HG03432 (cell line): ENCODE results near the gene SEC61A2.
A peak's percentile ranks its signal among the peaks of the same experiment; 100 is the strongest.
"Not testable (repeated sequence)": the region's sequence is repeated elsewhere in the genome, so short reads cannot be mapped to it uniquely, and the experiment has no call there.

ENCODE experiments used
- ATAC-seq: cut with Tn5 transposase; IDR thresholded peaks from one replicate; pipeline ENCODE4 v1.9.1; 2021; ENCODE audit warnings: mild to moderate bottlenecking, moderate library complexity; ENCODE audit not compliant: unreplicated experiment

Gene SEC61A2

GRCh38 chr10:12129222-12130111 lies at the start of gene SEC61A2:
TSS of gene SEC61A2 (plus strand) at chr10:12129677. CDS start at chr10:12129788, 111 bp downstream.
- ATAC-seq, result peak; percentile 93

- ATAC-seq, result no peak
Measured at GRCh38 chr10:12081470-12081869, 48.0 kb upstream of the SEC61A2 start.

- ATAC-seq, result no peak
Measured at GRCh38 chr10:12081879-12082557, 47.5 kb upstream of the SEC61A2 start.

- no peak for ATAC-seq
Measured at GRCh38 chr10:12088919-12089318, 40.6 kb upstream of the SEC61A2 start.

- ATAC-seq, result no peak
Measured at GRCh38 chr10:12091421-12091820, 38.1 kb upstream of the SEC61A2 start.

- ATAC-seq, result not testable (repeated sequence)
Measured at GRCh38 chr10:12097361-12097760, 32.1 kb upstream of the SEC61A2 start.

- no peak for ATAC-seq
Measured at GRCh38 chr10:12097791-12098190, 31.7 kb upstream of the SEC61A2 start.

- no peak for ATAC-seq
Measured at GRCh38 chr10:12098966-12099365, 30.5 kb upstream of the SEC61A2 start.

- ATAC-seq, result no peak
Measured at GRCh38 chr10:12103802-12104201, 25.7 kb upstream of the SEC61A2 start.

- ATAC-seq, result no peak
Measured at GRCh38 chr10:12107781-12108180, 21.7 kb upstream of the SEC61A2 start.

- no peak for ATAC-seq
Measured at GRCh38 chr10:12109286-12109685, 20.2 kb upstream of the SEC61A2 start.

GRCh38 chr10:12111528-12111927 lies 17.9 kb upstream of the SEC61A2 start:
- no peak for ATAC-seq

- no peak for ATAC-seq
Measured at GRCh38 chr10:12113627-12114026, 15.8 kb upstream of the SEC61A2 start.

- ATAC-seq, result no peak
Measured at GRCh38 chr10:12121673-12122072, 7.8 kb upstream of the SEC61A2 start.

GRCh38 chr10:12130237-12130872 lies 878 bp downstream of the SEC61A2 start:
- ATAC-seq, result peak; percentile 44

- no peak for ATAC-seq
Measured at GRCh38 chr10:12135631-12136030, 6.2 kb downstream of the SEC61A2 start.

GRCh38 chr10:12140038-12140437 lies 10.6 kb downstream of the SEC61A2 start:
- no peak for ATAC-seq

- no peak for ATAC-seq
Measured at GRCh38 chr10:12144538-12144937, 15.1 kb downstream of the SEC61A2 start.

- ATAC-seq, result no peak
Measured at GRCh38 chr10:12150163-12150562, 20.7 kb downstream of the SEC61A2 start.

- no peak for ATAC-seq
Measured at GRCh38 chr10:12154516-12154915, 25.0 kb downstream of the SEC61A2 start.

GRCh38 chr10:12156367-12157123 lies 27.1 kb downstream of the SEC61A2 start:
- ATAC-seq, result no peak
